ENCODE measurements around the gene NOL4.

The NOL4 gene

GRCh38 chr18:34220081-34220815 is 4.5 kb downstream of the NOL4 start:
- Mint-ChIP-seq H3K36me3 (ENCODE audit: low read depth) (no peaks in the 10 kb centered on the region), H3K27me3 (ENCODE audit: low read depth) (peaks cover 40% of the 10 kb centered on the region), H3K4me1 (ENCODE audit: low read depth) (no peaks in the 10 kb centered on the region), H3K9me3 (no peaks in the 10 kb centered on the region), H3K27ac (no peak overlapping the region), H3K4me3 (no peak overlapping the region)

DNA sequence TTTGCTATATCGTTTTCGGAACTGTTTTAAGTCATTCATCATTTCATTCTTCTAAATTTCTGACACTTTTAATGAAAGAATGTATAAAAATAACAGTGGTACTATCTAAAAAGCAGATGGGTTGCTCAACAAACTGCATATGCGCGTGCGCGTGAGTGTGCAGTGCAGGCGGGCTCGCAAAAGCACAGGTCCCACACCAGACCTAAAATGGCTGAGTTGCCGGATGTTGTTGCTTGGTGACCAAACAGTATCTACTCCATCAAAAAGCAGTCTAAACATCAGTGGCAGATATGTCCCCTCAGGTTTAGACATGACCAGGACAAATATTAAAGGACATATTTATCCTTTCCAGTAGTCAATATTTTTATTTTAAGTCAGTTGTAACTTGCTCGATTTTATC is 5.1 kb downstream of the NOL4 start:
- H3K27ac Mint-ChIP-seq = no peak overlapping the region
- peaks cover 36% of the 10 kb centered on the region for H3K27me3 Mint-ChIP-seq (ENCODE audit: low read depth)
- H3K4me1 Mint-ChIP-seq (ENCODE audit: low read depth) = no peaks in the 10 kb centered on the region
- no peaks in the 10 kb centered on the region for H3K9me3 Mint-ChIP-seq
- H3K4me3 Mint-ChIP-seq = no peak overlapping the region
- H3K36me3 Mint-ChIP-seq (ENCODE audit: low read depth) = no peaks in the 10 kb centered on the region

DNA sequence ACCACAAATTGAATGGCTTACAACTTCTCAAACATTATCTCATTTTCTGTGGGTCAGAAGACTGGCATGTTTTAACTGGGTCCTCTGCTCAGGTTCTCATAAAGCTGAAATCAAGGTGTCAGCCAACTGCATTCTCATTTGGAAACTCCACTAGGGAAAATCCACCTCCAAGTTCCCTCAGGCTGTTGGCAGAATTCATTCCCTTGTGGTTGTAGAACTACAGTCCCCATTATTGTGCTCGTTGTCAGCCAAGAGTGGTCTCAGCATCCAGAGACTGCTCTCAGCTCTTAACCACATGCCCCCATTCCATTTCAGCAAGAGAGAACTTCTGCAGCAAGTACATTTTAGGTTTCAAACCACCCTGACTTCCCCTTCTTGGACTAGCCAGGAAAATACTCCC is 12.2 kb downstream of the NOL4 start:
- Mint-ChIP-seq H3K9me3 (no peaks in the 10 kb centered on the region), H3K4me3 (no peak overlapping the region), H3K36me3 (ENCODE audit: low read depth) (no peaks in the 10 kb centered on the region), H3K27me3 (ENCODE audit: low read depth) (no peaks in the 10 kb centered on the region), H3K4me1 (ENCODE audit: low read depth) (no peaks in the 10 kb centered on the region), H3K27ac (no peak overlapping the region)

DNA sequence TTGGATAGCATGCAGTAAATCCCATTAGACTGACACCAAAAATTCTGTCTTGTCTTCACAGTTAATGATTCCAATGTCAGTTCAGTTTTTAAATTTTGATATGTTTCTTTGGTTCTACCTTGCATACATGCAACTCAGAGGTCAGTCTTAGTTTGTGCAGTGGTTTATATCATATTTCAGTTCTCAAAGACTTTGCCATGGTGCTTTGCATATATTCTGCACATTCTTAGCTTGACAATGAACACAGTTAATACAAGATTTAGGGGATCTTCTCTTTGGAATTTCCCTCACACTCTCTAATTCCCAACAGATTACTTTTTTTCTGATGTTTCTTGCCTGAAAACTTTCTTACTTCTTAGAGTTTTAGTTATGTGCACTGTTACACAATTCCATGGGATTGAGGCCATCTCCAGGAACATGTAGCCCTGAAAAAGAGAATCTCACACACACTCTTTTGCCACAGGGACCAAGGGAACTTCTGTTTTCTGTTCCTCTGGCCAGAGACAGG is 17.3 kb downstream of the NOL4 start:
- Mint-ChIP-seq H3K27me3 (ENCODE audit: low read depth) (no peaks in the 10 kb centered on the region), H3K4me3 (no peak overlapping the region), H3K4me1 (ENCODE audit: low read depth) (no peaks in the 10 kb centered on the region), H3K36me3 (ENCODE audit: low read depth) (no peaks in the 10 kb centered on the region), H3K27ac (no peak overlapping the region), H3K9me3 (no peaks in the 10 kb centered on the region)

DNA sequence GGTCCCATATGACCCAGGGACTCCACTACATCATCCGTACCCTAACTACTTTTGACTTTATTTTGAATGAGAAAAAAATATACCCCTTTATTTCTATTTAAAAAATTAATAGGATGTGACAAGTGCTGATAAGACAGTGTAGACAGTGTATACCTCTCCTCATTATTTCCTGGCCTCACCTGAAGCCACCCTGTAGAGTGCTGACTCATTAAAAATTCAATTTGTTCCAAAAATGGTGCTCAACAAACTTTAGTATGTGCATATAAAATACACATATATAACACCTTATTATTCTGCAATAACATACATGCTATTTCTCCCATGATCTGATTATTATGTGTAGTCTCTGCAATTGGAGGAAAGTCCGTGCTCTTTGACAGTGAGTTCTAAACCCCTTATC is 20.8 kb downstream of the NOL4 start:
- no peaks in the 10 kb centered on the region for H3K36me3 Mint-ChIP-seq (ENCODE audit: low read depth)
- H3K4me3 Mint-ChIP-seq = no peak overlapping the region
- H3K4me1 Mint-ChIP-seq (ENCODE audit: low read depth) = no peaks in the 10 kb centered on the region
- H3K27ac Mint-ChIP-seq = no peak overlapping the region
- H3K27me3 Mint-ChIP-seq (ENCODE audit: low read depth) = no peaks in the 10 kb centered on the region
- H3K9me3 Mint-ChIP-seq = no peaks in the 10 kb centered on the region

DNA sequence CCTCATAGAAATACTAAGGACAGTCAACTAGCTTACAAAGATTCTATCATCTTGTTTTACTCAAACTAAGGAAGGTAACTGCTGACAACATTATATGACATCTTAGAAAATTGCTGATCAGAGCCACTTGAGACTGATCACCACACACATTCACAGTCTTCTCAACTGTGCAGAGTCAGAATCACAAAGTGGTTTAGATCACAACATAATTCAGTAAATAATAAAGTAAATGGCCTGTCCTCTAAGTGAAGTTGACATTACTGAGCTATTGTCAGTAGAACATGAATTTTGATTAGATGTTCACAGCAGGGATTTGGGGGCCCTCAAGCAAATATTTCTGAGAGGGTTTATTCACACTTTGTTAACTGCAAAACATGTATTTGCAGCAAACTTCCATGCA is 28.5 kb downstream of the NOL4 start:
- Mint-ChIP-seq H3K27ac (no peak overlapping the region), H3K27me3 (ENCODE audit: low read depth) (no peaks in the 10 kb centered on the region), H3K4me1 (ENCODE audit: low read depth) (no peaks in the 10 kb centered on the region), H3K4me3 (no peak overlapping the region), H3K9me3 (no peaks in the 10 kb centered on the region), H3K36me3 (ENCODE audit: low read depth) (no peaks in the 10 kb centered on the region)

GRCh38 chr18:34194239-34194638 is 30.5 kb downstream of the NOL4 start:
- no peak overlapping the region for H3K27ac Mint-ChIP-seq
- no peaks in the 10 kb centered on the region for H3K4me1 Mint-ChIP-seq (ENCODE audit: low read depth)
- no peaks in the 10 kb centered on the region for H3K27me3 Mint-ChIP-seq (ENCODE audit: low read depth)
- H3K36me3 Mint-ChIP-seq (ENCODE audit: low read depth) = no peaks in the 10 kb centered on the region
- H3K9me3 Mint-ChIP-seq = no peaks in the 10 kb centered on the region
- H3K4me3 Mint-ChIP-seq = no peak overlapping the region

DNA sequence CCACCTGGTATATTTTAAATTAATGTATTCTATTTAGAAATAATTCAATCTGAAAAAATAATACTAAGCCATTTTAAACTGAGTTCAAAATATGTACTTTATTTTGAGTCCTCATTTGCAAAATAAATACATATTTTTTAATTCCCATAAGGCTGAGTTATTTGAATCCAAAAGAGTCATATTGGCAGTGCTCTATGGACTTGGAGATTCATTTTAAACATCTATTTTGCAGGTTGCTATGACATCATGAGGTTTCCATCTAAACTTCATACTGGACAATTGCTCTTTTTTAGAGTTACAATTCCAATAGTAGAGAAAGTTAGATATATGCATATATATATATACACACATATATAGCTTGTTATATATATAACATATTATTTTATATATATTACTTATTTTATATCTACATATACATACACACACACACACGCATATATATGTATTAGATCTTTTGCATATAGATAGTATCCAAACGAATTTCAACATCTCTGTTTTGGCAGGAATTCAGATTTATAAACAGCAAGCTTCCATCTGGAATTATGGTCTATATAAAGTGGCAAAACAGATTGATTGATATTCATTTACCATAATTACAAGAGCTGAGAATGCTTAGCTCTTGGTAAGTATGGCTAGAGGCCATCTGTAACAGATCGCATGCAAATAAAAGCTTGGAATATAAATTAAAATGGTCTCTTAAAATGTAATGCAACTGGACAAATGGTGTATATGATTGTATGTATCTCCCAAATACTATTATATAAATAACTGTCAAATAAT is 34.9 kb downstream of the NOL4 start:
- Mint-ChIP-seq H3K27ac (no peak overlapping the region), H3K4me3 (no peak overlapping the region), H3K36me3 (ENCODE audit: low read depth) (no peaks in the 10 kb centered on the region), H3K27me3 (ENCODE audit: low read depth) (no peaks in the 10 kb centered on the region), H3K4me1 (ENCODE audit: low read depth) (no peaks in the 10 kb centered on the region), H3K9me3 (no peaks in the 10 kb centered on the region)

Measured in T-helper 1 cell treated with Interleukin-12 subunit alpha and Interleukin-12 subunit beta and Interleukin-4 antibody, amounts not matched to agents 30 μg/mL and 1 μg/mL, for 36 hours (primary cell).